Lung (tissue), 12 donors: ENCODE results near the gene LDHB. TPM values are rescaled to one million over a fixed set of nuclear protein-coding genes. Genes with fewer than 3 reads are reported as not detected.

Source experiments
- ATAC-seq: fragments of 200-7000 bp; cut with Tn5 transposase; one replicate; pipeline ENCODE4 v1.9.1; 2020; ENCODE audit warnings: moderate number of reproducible peaks; ENCODE audit not compliant: insufficient read depth, low FRiP score
- DNase-seq, 3 donors: peaks; one replicate each; pipeline ENCODE4 v3.0.0-alpha.2; 2013 to 2017
- H3K27ac ChIP-seq, 2 donors: one replicate each; pipeline ENCODE4 v1.5.1; 2013; ENCODE audit warnings: mild to moderate bottlenecking in 2 of 2, moderate library complexity in 2 of 2, control low read depth in 1 of 2, inconsistent platforms in 1 of 2, low read depth in 1 of 2, low read length in 1 of 2
- H3K27me3 ChIP-seq, 3 donors: one replicate each; pipeline ENCODE4 v1.5.1; 2013; ENCODE audit warnings: low read length in 2 of 3; ENCODE audit not compliant: control insufficient read depth in 3 of 3, insufficient read depth in 3 of 3
- H3K36me3 ChIP-seq, 4 donors: one replicate each; pipeline ENCODE4 v1.5.1; 2013; ENCODE audit warnings: low read length in 4 of 4, mild to moderate bottlenecking in 1 of 4, moderate library complexity in 1 of 4; ENCODE audit not compliant: control insufficient read depth in 4 of 4, insufficient read depth in 4 of 4
- H3K4me1 ChIP-seq, 5 donors: one replicate each; pipeline ENCODE4 v1.5.1; 2013; ENCODE audit warnings: low read length in 5 of 5, mild to moderate bottlenecking in 2 of 5, moderate library complexity in 1 of 5; ENCODE audit not compliant: control insufficient read depth in 5 of 5, insufficient read depth in 5 of 5
- H3K4me3 ChIP-seq: one replicate; pipeline ENCODE4 v1.5.1; 2013; ENCODE audit warnings: mild to moderate bottlenecking, control low read depth, moderate library complexity
- H3K9ac ChIP-seq, 2 donors: one replicate each; pipeline ENCODE4 v1.5.1; 2013; ENCODE audit warnings: low read length in 2 of 2, control low read depth in 1 of 2; ENCODE audit not compliant: insufficient read depth in 1 of 2
- H3K9me3 ChIP-seq, 4 donors: one replicate each; pipeline ENCODE4 v1.5.1; 2013; ENCODE audit warnings: low read length in 3 of 4, mild to moderate bottlenecking in 1 of 4, moderate library complexity in 1 of 4; ENCODE audit not compliant: control insufficient read depth in 4 of 4, insufficient read depth in 3 of 4
- CTCF ChIP-seq: IDR thresholded peaks from 2 replicates; pipeline ENCODE4 v1.5.1; 2012; ENCODE audit warnings: mild to moderate bottlenecking; ENCODE audit errors: control extremely low read depth, extremely low read depth
- WGBS, 2 donors: extraction: QIAGEN DNeasy Blood & Tissue Kit; methylation state at CpG; one replicate each; pipeline ENCODE4 v1.1.7; 2013; 5-methylcytosine and 5-hydroxymethylcytosine counted together
- polyA plus RNA-seq, 2 donors: library from polyadenylated mRNA; stranded (reverse); fragments of 200-250 nt; gene quantifications; one replicate each; pipeline ENCODE4 v1.2.1, GENCODE V29; 2013
- total RNA-seq, 2 donors: library from RNA; depleted of rRNA in 1 of 2; stranded (reverse); fragments of >200 nt in 1 of 2; gene quantifications; one replicate each; pipeline ENCODE4 v1.2.1, GENCODE V29; 2014 to 2021
- donor health status: control.
- donor health status: control.
- donor health status: Bipolar disorder and iron deficiency.
- donor health status: healthy.
- donor health status: DM: yes; HTN: yes; CAD: no.

LDHB gene
- total and polyA plus RNA-seq, 4 donors = 370 to 551 (median 459) TPM

GRCh38 chr12:21642707-21643389 lies 14.8 kb downstream of the LDHB start:
- no peaks in the 10 kb centered on the region for H3K9me3 ChIP-seq
- peak overlapping the region in 1 of 2 donors; percentile 64 for H3K27ac ChIP-seq
- no peak overlapping the region for H3K4me3 ChIP-seq
- H3K36me3 ChIP-seq = peaks cover 8 to 49% (median 28%) of the 10 kb centered on the region in 4 donors
- DNase-seq = peak in 2 of 3 donors; percentile 42 to 63
- TF ChIP-seq CTCF = no peak
- ATAC-seq = no peak
- H3K27me3 ChIP-seq = no peaks in the 10 kb centered on the region
- peaks cover 0 to 20% (median 3%) of the 10 kb centered on the region in 5 donors for H3K4me1 ChIP-seq
- WGBS, 2 donors = 24 to 32% methylated on average over 1 of the region's 1 CpG
- no peak overlapping the region for H3K9ac ChIP-seq

DNA sequence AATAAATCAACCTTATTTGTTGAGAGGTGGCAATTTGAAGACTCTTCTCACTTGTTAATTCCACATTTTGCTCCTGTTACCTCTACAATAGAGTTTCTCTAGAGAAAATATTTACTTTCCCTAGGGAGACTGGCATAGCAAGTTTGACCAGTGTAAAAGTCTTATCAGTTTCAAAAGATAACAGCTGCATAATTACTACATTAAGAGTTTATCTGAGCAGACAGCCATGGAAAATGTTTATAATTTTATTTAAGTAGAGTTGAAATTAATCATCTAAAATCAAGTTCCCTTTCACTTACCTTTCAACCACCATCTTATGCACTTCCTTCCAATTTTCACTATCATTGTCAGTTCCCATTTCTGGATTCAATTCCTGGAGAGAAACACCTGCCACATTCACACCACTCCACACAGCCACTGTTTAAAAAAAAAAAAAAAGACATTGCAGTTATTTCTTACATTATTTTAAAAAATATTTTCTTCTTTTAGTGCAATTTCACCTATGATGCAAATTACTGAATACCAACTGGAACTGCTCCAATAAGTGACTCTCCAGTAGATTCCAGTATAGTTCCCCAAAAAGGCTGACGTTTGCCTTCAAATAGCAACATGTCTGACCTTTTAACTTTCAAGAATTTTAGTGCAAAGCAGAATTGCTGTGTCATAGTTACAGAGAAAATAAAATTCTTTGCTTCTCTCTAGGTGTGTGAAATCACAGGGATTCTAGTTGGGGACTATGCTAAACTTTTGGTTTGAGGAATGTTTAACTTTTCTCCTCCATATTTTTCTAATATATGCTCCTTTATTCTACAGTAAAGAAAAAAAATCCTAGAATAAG lies 19.4 kb downstream of the LDHB start:
- Histone ChIP-seq H3K36me3 (peaks cover 11 to 53% (median 28%) of the 10 kb centered on the region in 4 donors), H3K4me3 (no peak overlapping the region), H3K27me3 (no peaks in the 10 kb centered on the region), H3K9me3 (no peaks in the 10 kb centered on the region), H3K9ac (no peak overlapping the region), H3K4me1 (peaks cover 0 to 13% (median 0%) of the 10 kb centered on the region in 5 donors), H3K27ac (no peak overlapping the region)
- DNase-seq (peak in 1 of 3 donors; percentile 38), ATAC-seq (no peak)
- no peak for TF ChIP-seq CTCF
- 46 to 53% methylated on average over 1 of the region's 1 CpG for WGBS, 2 donors

DNA sequence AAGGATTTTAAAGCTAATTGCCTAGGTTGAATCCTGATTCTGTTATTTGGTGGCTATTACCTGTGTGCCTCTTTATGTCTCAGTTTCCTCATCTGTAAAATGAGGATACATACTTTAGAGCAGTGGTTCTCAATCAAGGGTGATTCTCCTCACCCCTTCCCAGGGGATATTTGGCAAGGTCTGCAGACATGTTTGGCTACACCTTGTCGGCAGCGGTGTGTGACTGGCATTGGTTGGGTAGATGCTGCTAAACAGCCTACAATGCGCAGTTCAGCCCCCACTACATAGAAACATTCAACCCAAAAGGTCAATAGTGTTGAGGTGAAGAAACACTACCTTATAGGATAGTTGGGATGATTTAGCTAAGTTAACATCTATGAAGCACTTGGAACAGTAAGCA lies 23.4 kb downstream of the LDHB start:
- no peak for TF ChIP-seq CTCF
- Histone ChIP-seq H3K9ac (no peak overlapping the region), H3K27ac (no peak overlapping the region), H3K4me1 (peaks cover 0 to 6% (median 0%) of the 10 kb centered on the region in 5 donors), H3K27me3 (no peaks in the 10 kb centered on the region), H3K4me3 (no peak overlapping the region), H3K9me3 (no peaks in the 10 kb centered on the region), H3K36me3 (peaks cover 9 to 27% (median 14%) of the 10 kb centered on the region in 4 donors)
- DNase-seq = no peak
- ATAC-seq = no peak
- WGBS, 2 donors = 94 to 99% methylated on average over 3 of the region's 3 CpGs
